Right atrium auricular region (tissue), 2 donors: ENCODE measurements around the gene DNAJC17. TPM values are rescaled to one million over a fixed set of nuclear protein-coding genes. Genes with fewer than 3 reads are reported as not detected.

ENCODE experiments used
- DNase-seq: peaks from one replicate; pipeline ENCODE4 v3.0.0-alpha.2; 2019; ENCODE audit warnings: low spot score
- H3K27ac ChIP-seq, 2 donors: fragments of 200-600 bp; sonication (generic); 1 replicate in 1 of 2; 2 replicates in 1 of 2; pipeline ENCODE4 v1.5.1; 2016 to 2019
- H3K27me3 ChIP-seq, 2 donors: fragments of 200-600 bp; sonication (generic); one replicate each; pipeline versions ENCODE4 v1.5.1 to v1.6.0; 2017 to 2019
- H3K36me3 ChIP-seq: fragments of 200-600 bp; sonication (generic); one replicate; pipeline ENCODE4 v1.5.1; 2016
- H3K4me1 ChIP-seq, 2 donors: fragments of 200-600 bp; sonication (generic); one replicate each; pipeline versions ENCODE4 v1.5.1 to v1.6.0; 2017 to 2019
- H3K4me3 ChIP-seq, 2 donors: fragments of 200-600 bp; sonication (generic); 1 replicate in 1 of 2; 2 replicates in 1 of 2; pipeline ENCODE4 v1.5.1; 2017 to 2019; ENCODE audit warnings: mild to moderate bottlenecking in 1 of 2, moderate library complexity in 1 of 2
- H3K9me3 ChIP-seq, 2 donors: fragments of 200-600 bp; sonication (generic); one replicate each; pipeline ENCODE4 v1.5.1; 2019
- total RNA-seq, 2 donors: library from RNA; depleted of rRNA; stranded (reverse); fragments of >200 nt; gene quantifications; one replicate each; pipeline ENCODE4 v1.1.0, GENCODE V29; 2016
- TF ChIP-seq, protein P1 (sequence below), 2 donors: fragments of 200-600 bp; sonication (generic); IDR thresholded peaks; one replicate each; pipeline ENCODE4 v1.5.1; 2019; ENCODE audit warnings: antibody characterized with exemption in 2 of 2

Gene DNAJC17
- total RNA-seq, 2 donors from 2014 or later = 11.6 to 15.7 TPM

DNA sequence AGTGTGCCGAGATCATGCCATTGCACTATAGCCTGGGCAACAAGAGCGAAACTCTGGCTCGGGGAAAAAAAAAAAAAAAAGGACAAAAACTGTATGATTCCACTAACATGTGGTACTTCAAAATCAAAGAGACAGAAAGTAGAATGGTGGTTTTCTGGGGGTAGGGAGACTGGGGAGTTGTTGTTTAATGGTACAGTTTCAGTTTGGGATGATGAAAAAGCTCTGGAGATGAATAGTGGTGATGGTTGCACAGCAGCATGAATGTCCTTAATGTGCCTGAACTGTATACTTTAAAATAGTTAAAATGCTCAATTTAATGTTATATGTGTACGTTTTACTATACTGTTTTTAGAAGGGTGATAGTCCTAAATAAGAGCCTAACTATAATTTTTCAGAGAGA lies 84.9 kb downstream of the DNAJC17 start:
- Histone ChIP-seq H3K9me3 (no peaks in the 10 kb centered on the region), H3K27ac (no peak overlapping the region), H3K4me3 (no peak overlapping the region), H3K36me3 (no peaks in the 10 kb centered on the region), H3K4me1 (no peaks in the 10 kb centered on the region), H3K27me3 (no peaks in the 10 kb centered on the region)
- TF ChIP-seq, protein P1, sequence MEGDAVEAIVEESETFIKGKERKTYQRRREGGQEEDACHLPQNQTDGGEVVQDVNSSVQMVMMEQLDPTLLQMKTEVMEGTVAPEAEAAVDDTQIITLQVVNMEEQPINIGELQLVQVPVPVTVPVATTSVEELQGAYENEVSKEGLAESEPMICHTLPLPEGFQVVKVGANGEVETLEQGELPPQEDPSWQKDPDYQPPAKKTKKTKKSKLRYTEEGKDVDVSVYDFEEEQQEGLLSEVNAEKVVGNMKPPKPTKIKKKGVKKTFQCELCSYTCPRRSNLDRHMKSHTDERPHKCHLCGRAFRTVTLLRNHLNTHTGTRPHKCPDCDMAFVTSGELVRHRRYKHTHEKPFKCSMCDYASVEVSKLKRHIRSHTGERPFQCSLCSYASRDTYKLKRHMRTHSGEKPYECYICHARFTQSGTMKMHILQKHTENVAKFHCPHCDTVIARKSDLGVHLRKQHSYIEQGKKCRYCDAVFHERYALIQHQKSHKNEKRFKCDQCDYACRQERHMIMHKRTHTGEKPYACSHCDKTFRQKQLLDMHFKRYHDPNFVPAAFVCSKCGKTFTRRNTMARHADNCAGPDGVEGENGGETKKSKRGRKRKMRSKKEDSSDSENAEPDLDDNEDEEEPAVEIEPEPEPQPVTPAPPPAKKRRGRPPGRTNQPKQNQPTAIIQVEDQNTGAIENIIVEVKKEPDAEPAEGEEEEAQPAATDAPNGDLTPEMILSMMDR (IDR thresholded peaks at IDR 0.05) = no peak
- DNase-seq = no peak

DNA sequence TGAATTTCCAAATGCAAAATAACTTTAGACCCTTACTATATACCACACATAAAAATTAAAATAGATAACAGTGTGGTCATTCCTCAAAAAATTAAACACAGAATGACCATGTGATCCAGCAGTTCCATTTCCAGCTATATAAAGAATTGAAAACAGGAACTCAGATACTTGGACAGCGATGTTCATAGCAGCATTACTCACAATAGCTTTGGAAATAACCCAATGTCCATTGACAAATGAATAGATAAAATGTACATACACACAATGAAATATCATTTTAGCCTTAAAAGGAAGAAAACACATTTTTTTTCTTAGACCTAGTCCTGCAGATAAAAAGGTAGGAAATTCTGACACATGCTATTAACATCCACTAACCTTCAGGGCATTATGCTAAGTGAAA lies 85.6 kb downstream of the DNAJC17 start:
- H3K4me3 ChIP-seq = no peak overlapping the region
- H3K27me3 ChIP-seq = no peaks in the 10 kb centered on the region
- H3K9me3 ChIP-seq = no peaks in the 10 kb centered on the region
- H3K4me1 ChIP-seq = no peaks in the 10 kb centered on the region
- TF ChIP-seq, protein P1 (IDR thresholded peaks at IDR 0.05) = no peak
- no peak overlapping the region for H3K27ac ChIP-seq
- DNase-seq = no peak
- H3K36me3 ChIP-seq = no peaks in the 10 kb centered on the region

DNA sequence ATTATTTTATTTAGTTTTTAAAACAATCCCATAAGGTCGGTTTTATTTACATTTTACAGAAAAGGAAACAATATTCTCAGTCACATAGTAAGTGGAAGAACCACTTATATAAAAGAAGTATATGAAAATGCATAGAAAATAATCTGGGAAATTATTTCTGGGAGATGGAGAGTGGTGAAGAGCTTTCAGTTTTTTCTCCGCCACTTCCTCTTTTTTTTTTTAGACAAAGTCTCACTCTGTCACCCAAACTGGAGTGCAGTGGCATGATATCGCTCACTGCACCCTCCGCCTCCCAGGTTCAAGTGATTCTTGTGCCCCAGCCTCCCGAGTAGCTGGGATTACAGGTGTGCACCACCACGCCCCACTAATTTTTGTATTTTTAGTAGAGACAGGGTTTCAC lies 91.1 kb downstream of the DNAJC17 start:
- TF ChIP-seq, protein P1 (IDR thresholded peaks at IDR 0.05) = no peak
- no peaks in the 10 kb centered on the region for H3K4me1 ChIP-seq

More for the DNA sequence above, 91.1 kb downstream of the DNAJC17 start:
- Histone ChIP-seq H3K27me3 (no peaks in the 10 kb centered on the region), H3K27ac (no peak overlapping the region), H3K4me3 (no peak overlapping the region), H3K9me3 (no peaks in the 10 kb centered on the region), H3K36me3 (no peaks in the 10 kb centered on the region)
- DNase-seq = no peak

Other genes with a start within 250 kb of the DNAJC17 start
- 10 to 100 TPM; 18.7 to 30.2 TPM for gene CCDC32, start 242.4 kb downstream of the DNAJC17 start, total RNA-seq
- 1 to 10 TPM; 5.6 to 8.5 TPM for gene RPUSD2, start 238.2 kb downstream of the DNAJC17 start, total RNA-seq
- gene KNL1, start 213.2 kb downstream of the DNAJC17 start, total RNA-seq = 1 to 10 TPM in 1 of 2 donors, under 1 TPM in 1; 0.51 to 4.6 TPM
- under 1 TPM in 1 of 2 donors, not detected in 1; 0.30 TPM for gene RAD51, start 112.3 kb downstream of the DNAJC17 start, total RNA-seq
- gene RMDN3, start 52.2 kb downstream of the DNAJC17 start, total RNA-seq = 10 to 100 TPM; 12.4 to 14.4 TPM
- 10 to 100 TPM in 1 of 2 donors, 1 to 10 TPM in 1; 9.7 to 33.8 TPM for gene GCHFR, start 43.4 kb downstream of the DNAJC17 start, total RNA-seq
- under 1 TPM in 1 of 2 donors, not detected in 1; 0.83 TPM for gene C15orf62, start 37.5 kb downstream of the DNAJC17 start, total RNA-seq
- 10 to 100 TPM; 10.1 to 14.8 TPM for gene ZFYVE19, start 384 bp downstream of the DNAJC17 start, total RNA-seq
- gene PPP1R14D, start 21.2 kb upstream of the DNAJC17 start, total RNA-seq = not detected
- gene SPINT1, start 36.6 kb upstream of the DNAJC17 start, total RNA-seq = 10 to 100 TPM in 1 of 2 donors, 1 to 10 TPM in 1; 6.5 to 13.0 TPM
- not detected for gene RHOV, start 66.8 kb upstream of the DNAJC17 start, total RNA-seq
- 10 to 100 TPM; 18.1 to 26.1 TPM for gene VPS18, start 87.0 kb upstream of the DNAJC17 start, total RNA-seq
- gene DLL4, start 121.9 kb upstream of the DNAJC17 start, total RNA-seq = 1 to 10 TPM; 7.5 to 9.8 TPM
- gene CHAC1, start 146.0 kb upstream of the DNAJC17 start, total RNA-seq = 10 to 100 TPM; 11.9 to 36.1 TPM